Panc1 (cell line): ENCODE data around the gene YKT6. TPM values are rescaled to one million over a fixed set of nuclear protein-coding genes. Genes with fewer than 3 reads are reported as not detected.

Source experiments
- ATAC-seq: fragments of 200-7000 bp; cut with Tn5 transposase; 2 replicates; pipeline ENCODE4 v1.9.1; 2020; ENCODE audit warnings: mild to moderate bottlenecking, moderate library complexity
- BruUV-seq: library from RNA; stranded (reverse); fragments of 400-500 nt; replicated peaks from 2 replicates; lab custom pipeline; 2021; lab: Mats Ljungman, UMichigan
- CTCF ChIA-PET: fragments of 300-600 bp; sonication (Branson Sonifier 250); formaldehyde crosslinking; loops from one replicate; lab custom pipeline; 2022; ENCODE audit warnings: antibody characterized with exemption; lab: Charles Lee
- POLR2A ChIA-PET: fragments of 300-600 bp; sonication (Branson Sonifier 250); formaldehyde crosslinking; loops from one replicate; lab custom pipeline; 2022; ENCODE audit warnings: antibody characterized with exemption; lab: Charles Lee
- DNase-seq: peaks from one replicate; pipeline ENCODE4 v3.0.0-alpha.2; 2010; ENCODE audit warnings: low read depth, low spot score
- H3K27ac ChIP-seq: 2 replicates; pipeline ENCODE4 v1.5.1; 2011; ENCODE audit warnings: mild to moderate bottlenecking, low read length, inconsistent platforms
- H3K27me3 ChIP-seq: fragments of 200-500 bp; sonication (Bioruptor generic); 2 replicates; pipeline ENCODE4 v1.6.0; 2014; ENCODE audit warnings: low read length, inconsistent platforms; ENCODE audit not compliant: control insufficient read depth, insufficient read depth
- H3K36me3 ChIP-seq: fragments of 200-500 bp; sonication (Bioruptor generic); 2 replicates; pipeline ENCODE4 v1.5.1; 2014; ENCODE audit warnings: inconsistent platforms, mild to moderate bottlenecking, low read length, moderate library complexity; ENCODE audit not compliant: control insufficient read depth, insufficient read depth
- H3K4me1 ChIP-seq: 2 replicates; pipeline ENCODE4 v1.5.1; 2011; ENCODE audit warnings: inconsistent platforms, mild to moderate bottlenecking, low read length, moderate library complexity; ENCODE audit not compliant: control insufficient read depth, insufficient read depth
- H3K4me3 ChIP-seq, 2 experiments: 2 replicates each; pipeline ENCODE4 v1.5.1; 2011 to 2012; ENCODE audit warnings: low read depth in 2 of 2, low read length in 2 of 2, mild to moderate bottlenecking in 2 of 2, inconsistent platforms in 1 of 2, moderate library complexity in 1 of 2
- H3K9me3 ChIP-seq: fragments of 200-500 bp; sonication (Bioruptor generic); 2 replicates; pipeline ENCODE4 v1.5.1; 2014; ENCODE audit warnings: low read depth, mild to moderate bottlenecking, inconsistent platforms, low read length, moderate library complexity; ENCODE audit not compliant: control insufficient read depth, insufficient read depth
- CTCF ChIP-seq: fragments of 450-650 bp; IDR thresholded peaks from 2 replicates; pipeline ENCODE4 v1.5.1; 2017; ENCODE audit warnings: mild to moderate bottlenecking
- POLR2AphosphoS5 ChIP-seq: IDR thresholded peaks from 2 replicates; pipeline ENCODE4 v1.6.1; 2012; ENCODE audit warnings: mild to moderate bottlenecking, low read depth, low read length, moderate library complexity
- SIN3A ChIP-seq: IDR thresholded peaks from 2 replicates; pipeline ENCODE4 v1.6.1; 2012; ENCODE audit warnings: low read depth, mild to moderate bottlenecking, low read length, moderate library complexity, borderline replicate concordance; ENCODE audit not compliant: insufficient read depth
- TCF7L2 ChIP-seq: IDR thresholded peaks from 2 replicates; pipeline ENCODE4 v1.6.1; 2011; ENCODE audit warnings: mild to moderate bottlenecking, low read depth, low read length, inconsistent platforms
- in situ Hi-C: cut with HindIII; loops from 2 replicates; pipeline ENCODE4 v1.10.0; 2016; ENCODE audit warnings: low sequenced_read_pairs, low pct_unique_long_range_greater_than_20kb
- intact Hi-C: fragments of 100-400 bp; cut with micrococcal nuclease; formaldehyde crosslinking; loops from one replicate; pipeline ENCODE4 v1.10.0; 2022; ENCODE audit not compliant: unreplicated experiment
- total RNA-seq: library from RNA; stranded (reverse); gene quantifications from one replicate; pipeline ENCODE4 v1.2.1, GENCODE V29; 2021; ENCODE audit not compliant: unreplicated experiment
- TF ChIP-seq, protein P1 (sequence below), 2 experiments: IDR thresholded peaks; 2 replicates each; pipeline ENCODE4 v1.6.1; 2011 to 2012; ENCODE audit warnings: low read depth in 2 of 2, control low read depth in 1 of 2, low read length in 1 of 2, mild to moderate bottlenecking in 1 of 2, moderate library complexity in 1 of 2; ENCODE audit not compliant: insufficient read depth in 1 of 2

Gene YKT6
- total RNA-seq, 1 experiment from 2014 or later = 207 TPM

DNA sequence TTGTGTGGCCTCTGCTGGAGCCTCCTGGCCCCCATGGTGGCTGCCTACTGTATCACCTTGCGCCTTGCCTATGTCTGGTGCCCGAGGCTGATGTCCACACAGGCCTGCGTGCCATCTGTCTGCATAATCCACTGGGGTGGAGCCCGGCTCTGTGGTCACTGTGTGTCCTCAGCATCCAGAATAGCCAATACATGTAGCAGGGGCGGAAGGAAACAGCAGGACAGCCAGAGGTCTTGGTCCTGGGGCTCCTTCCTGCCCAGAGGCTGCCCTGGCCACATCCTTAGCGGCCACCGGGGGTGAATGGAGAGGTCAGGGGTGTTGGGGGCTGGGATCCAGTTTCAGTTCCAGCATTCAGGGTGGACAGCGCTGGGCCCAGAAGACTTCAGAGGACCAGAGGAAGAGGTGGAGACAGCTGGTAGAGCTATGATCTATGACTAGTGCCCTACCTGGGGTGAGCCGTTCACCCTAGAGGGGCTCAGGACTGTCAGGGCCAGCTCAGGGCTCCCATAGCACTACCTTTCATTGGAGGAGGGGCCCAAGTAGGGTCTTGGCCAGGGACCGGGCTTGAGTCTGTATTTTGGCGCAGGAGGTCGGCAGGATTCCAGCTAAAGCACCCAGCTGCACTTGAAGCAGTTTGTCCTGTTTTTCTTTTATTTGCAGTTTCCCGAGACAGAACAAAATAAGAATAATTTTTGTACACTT is 15.9 kb downstream of the YKT6 start:
- ChIA-PET CTCF (no interaction called here), POLR2A (no interaction called here)
- intact Hi-C loops = no loop called here
- BruUV-seq = no TSS peak
- Histone ChIP-seq H3K27me3 (no peaks in the 10 kb centered on the region), H3K9me3 (no peaks in the 10 kb centered on the region), H3K4me1 (0 out of 2 replicates have a peak, but pooled peaks cover 2% of the 10 kb centered on the region), H3K36me3 (no peaks in the 10 kb centered on the region; the same call in none of the 2 replicates), H3K27ac (no peak overlapping the region), H3K4me3 (no peak overlapping the region)
- ATAC-seq (no peak), DNase-seq (no peak)
- in situ Hi-C loops = loop anchor here (25.0 kb wide), 1 partner anchor 121 kb away; the partner anchor contains the start of gene CAMK2B
- no peak for TF ChIP-seq POLR2AphosphoS5
- no peak for TF ChIP-seq SIN3A
- no peak for TF ChIP-seq TCF7L2

DNA sequence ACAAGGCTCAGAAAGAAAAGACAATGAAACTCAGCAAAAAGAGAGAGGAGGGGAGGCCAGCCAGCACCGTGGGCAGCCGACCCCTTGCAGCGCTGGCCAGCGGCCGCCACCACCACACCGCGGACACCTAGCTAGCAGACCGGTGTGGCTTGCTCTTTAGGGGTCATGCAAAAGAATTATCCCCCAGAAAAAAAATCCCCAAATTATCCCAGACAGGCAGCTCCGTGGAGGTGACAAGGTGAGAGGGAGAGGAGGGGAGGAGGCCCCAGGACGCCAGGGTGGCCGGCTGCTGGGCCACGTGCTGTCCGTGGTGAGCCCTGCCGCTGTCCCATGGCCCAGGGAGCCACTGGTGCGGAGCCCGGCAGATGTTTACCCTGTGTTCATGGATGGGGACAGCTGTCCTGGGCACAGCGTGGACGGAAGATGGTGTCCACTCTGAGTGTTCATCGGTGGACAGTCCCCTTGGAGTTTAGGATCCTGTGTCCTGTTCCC is 16.5 kb downstream of the YKT6 start:
- POLR2A ChIA-PET = no interaction called here
- intact Hi-C loops (no loop called here), in situ Hi-C loops (loop anchor here (25.0 kb wide), 1 partner anchor 120 kb away; the partner anchor contains the start of gene CAMK2B)
- H3K27me3 ChIP-seq = no peaks in the 10 kb centered on the region
- 0 out of 2 replicates have a peak, but pooled peaks cover 2% of the 10 kb centered on the region for H3K4me1 ChIP-seq
- H3K27ac ChIP-seq = no peak overlapping the region
- ATAC-seq = no peak
- CTCF ChIA-PET = interaction anchor here (1.3 kb wide), 1 partner anchor 24 kb away, joined by 3 read pairs; no protein-coding TSS in a partner anchor
- no peak overlapping the region for H3K4me3 ChIP-seq
- no peaks in the 10 kb centered on the region; the same call in 1 of the 2 replicates for H3K36me3 ChIP-seq
- BruUV-seq = no TSS peak
- DNase-seq = no peak
- TF ChIP-seq SIN3A = no peak
- TF ChIP-seq, protein P1, sequence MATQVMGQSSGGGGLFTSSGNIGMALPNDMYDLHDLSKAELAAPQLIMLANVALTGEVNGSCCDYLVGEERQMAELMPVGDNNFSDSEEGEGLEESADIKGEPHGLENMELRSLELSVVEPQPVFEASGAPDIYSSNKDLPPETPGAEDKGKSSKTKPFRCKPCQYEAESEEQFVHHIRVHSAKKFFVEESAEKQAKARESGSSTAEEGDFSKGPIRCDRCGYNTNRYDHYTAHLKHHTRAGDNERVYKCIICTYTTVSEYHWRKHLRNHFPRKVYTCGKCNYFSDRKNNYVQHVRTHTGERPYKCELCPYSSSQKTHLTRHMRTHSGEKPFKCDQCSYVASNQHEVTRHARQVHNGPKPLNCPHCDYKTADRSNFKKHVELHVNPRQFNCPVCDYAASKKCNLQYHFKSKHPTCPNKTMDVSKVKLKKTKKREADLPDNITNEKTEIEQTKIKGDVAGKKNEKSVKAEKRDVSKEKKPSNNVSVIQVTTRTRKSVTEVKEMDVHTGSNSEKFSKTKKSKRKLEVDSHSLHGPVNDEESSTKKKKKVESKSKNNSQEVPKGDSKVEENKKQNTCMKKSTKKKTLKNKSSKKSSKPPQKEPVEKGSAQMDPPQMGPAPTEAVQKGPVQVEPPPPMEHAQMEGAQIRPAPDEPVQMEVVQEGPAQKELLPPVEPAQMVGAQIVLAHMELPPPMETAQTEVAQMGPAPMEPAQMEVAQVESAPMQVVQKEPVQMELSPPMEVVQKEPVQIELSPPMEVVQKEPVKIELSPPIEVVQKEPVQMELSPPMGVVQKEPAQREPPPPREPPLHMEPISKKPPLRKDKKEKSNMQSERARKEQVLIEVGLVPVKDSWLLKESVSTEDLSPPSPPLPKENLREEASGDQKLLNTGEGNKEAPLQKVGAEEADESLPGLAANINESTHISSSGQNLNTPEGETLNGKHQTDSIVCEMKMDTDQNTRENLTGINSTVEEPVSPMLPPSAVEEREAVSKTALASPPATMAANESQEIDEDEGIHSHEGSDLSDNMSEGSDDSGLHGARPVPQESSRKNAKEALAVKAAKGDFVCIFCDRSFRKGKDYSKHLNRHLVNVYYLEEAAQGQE (IDR thresholded peaks at IDR 0.05; ENCODE audit: insufficient read depth in 1 of 2, low read depth in 2 of 2, low read length in 1 of 2) = no peak
- TF ChIP-seq POLR2AphosphoS5 = no peak
- no peak for TF ChIP-seq TCF7L2
- no peak for TF ChIP-seq CTCF
- H3K9me3 ChIP-seq = no peaks in the 10 kb centered on the region
